ENCODE data around the gene SMYD3.

DNA sequence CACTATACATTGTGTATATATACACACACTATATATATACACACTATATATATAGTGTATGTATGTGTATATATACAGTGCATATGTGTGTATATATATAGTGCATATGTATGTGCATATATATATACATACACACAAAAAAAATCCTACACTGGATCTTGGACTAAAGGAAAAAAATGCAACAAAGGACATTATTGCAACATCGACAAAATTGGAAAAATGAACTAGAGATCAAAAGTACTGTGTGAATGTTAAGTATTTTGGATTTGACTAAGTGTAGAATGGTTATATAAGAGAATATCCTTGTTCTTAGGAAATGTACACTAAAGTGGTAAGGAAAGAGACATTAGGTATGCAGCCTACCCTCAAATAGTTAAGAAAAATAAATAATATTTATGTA is 36.5 kb downstream of the SMYD3 start:
- TF ChIP-seq, protein P1, sequence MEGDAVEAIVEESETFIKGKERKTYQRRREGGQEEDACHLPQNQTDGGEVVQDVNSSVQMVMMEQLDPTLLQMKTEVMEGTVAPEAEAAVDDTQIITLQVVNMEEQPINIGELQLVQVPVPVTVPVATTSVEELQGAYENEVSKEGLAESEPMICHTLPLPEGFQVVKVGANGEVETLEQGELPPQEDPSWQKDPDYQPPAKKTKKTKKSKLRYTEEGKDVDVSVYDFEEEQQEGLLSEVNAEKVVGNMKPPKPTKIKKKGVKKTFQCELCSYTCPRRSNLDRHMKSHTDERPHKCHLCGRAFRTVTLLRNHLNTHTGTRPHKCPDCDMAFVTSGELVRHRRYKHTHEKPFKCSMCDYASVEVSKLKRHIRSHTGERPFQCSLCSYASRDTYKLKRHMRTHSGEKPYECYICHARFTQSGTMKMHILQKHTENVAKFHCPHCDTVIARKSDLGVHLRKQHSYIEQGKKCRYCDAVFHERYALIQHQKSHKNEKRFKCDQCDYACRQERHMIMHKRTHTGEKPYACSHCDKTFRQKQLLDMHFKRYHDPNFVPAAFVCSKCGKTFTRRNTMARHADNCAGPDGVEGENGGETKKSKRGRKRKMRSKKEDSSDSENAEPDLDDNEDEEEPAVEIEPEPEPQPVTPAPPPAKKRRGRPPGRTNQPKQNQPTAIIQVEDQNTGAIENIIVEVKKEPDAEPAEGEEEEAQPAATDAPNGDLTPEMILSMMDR (IDR thresholded peaks at IDR 0.05; ENCODE audit: low read depth, low read length, poor library complexity, severe bottlenecking), result no peak
- no peak for TF ChIP-seq EZH2phosphoT487 (IDR thresholded peaks at IDR 0.05; ENCODE audit: borderline replicate concordance, low read length)

All from DOHH2 (cell line).